Kidney (tissue), 14 donors: ENCODE measurements around the gene BCAS4. TPM values are rescaled to one million over a fixed set of nuclear protein-coding genes. Genes with fewer than 3 reads are reported as not detected.

ENCODE experiments used
- DNase-seq, 5 donors: peaks; one replicate each; pipeline ENCODE4 v3.0.0-alpha.2; 2013 to 2020
- FAIRE-seq: peaks from 2 replicates; lab custom pipeline; 2012; peaks lifted over from hg19 to GRCh38; lab: Jason Lieb, UNC
- H3K27ac ChIP-seq, 2 donors: one replicate each; pipeline ENCODE4 v1.7.0; 2013; ENCODE audit warnings: low read depth in 2 of 2, low read length in 2 of 2, inconsistent platforms in 1 of 2
- H3K27me3 ChIP-seq: one replicate; pipeline ENCODE4 v1.7.1; 2013; ENCODE audit warnings: low read length, inconsistent platforms; ENCODE audit not compliant: control insufficient read depth, insufficient read depth
- H3K36me3 ChIP-seq, 3 donors: one replicate each; pipeline versions ENCODE4 v1.7.0 to v1.7.1; 2013; ENCODE audit warnings: low read length in 3 of 3, control low read depth in 1 of 3, inconsistent platforms in 1 of 3; ENCODE audit not compliant: insufficient read depth in 3 of 3, control insufficient read depth in 2 of 3
- H3K4me1 ChIP-seq, 3 donors: one replicate each; pipeline versions ENCODE4 v1.7.0 to v1.7.1; 2013; ENCODE audit warnings: low read length in 3 of 3, inconsistent platforms in 1 of 3, low read depth in 1 of 3; ENCODE audit not compliant: control insufficient read depth in 2 of 3, insufficient read depth in 2 of 3
- H3K4me3 ChIP-seq, 3 donors: one replicate each; pipeline versions ENCODE4 v1.7.0 to v1.8.1; 2013; ENCODE audit warnings: low read length in 3 of 3, control low read depth in 1 of 3, inconsistent platforms in 1 of 3
- H3K9ac ChIP-seq, 3 donors: one replicate each; pipeline versions ENCODE4 v1.7.0 to v1.7.1; 2013; ENCODE audit warnings: low read length in 3 of 3, control low read depth in 1 of 3, inconsistent platforms in 1 of 3
- H3K9me3 ChIP-seq, 3 donors: one replicate each; pipeline versions ENCODE4 v1.7.0 to v1.7.1; 2013; ENCODE audit warnings: low read length in 3 of 3, control low read depth in 1 of 3, inconsistent platforms in 1 of 3; ENCODE audit not compliant: control insufficient read depth in 2 of 3, insufficient read depth in 1 of 3
- intact Hi-C: fragments of 100-400 bp; cut with DNase I; formaldehyde crosslinking; loops from one replicate; pipeline ENCODE4 v1.11.1; 2022
- polyA plus RNA-seq: library from polyadenylated mRNA; stranded (reverse); fragments of 350-450 nt; fragmentation: Illumina TruSeq; extraction: RNeasy Lipid Tissue Mini Kit (QIAGEN cat#74804); gene quantifications from one replicate; pipeline ENCODE4 v1.2.3, GENCODE V29; 2014; ENCODE audit warnings: low read depth, low replicate concordance; ENCODE audit not compliant: insufficient read depth
- total RNA-seq: library from RNA; stranded (reverse); fragmentation: NEBNext Ultra II Directional; extraction: Animal tissue kit (Norgen Biotek cat#: 25700); gene quantifications from one replicate; pipeline ENCODE4 v1.2.1, GENCODE V29; 2021
- TF ChIP-seq, protein P1 (sequence below): IDR thresholded peaks from 3 replicates; pipeline ENCODE4 v1.5.1; 2012; ENCODE audit warnings: mild to moderate bottlenecking, moderate library complexity, borderline replicate concordance; ENCODE audit not compliant: insufficient read depth; ENCODE audit errors: extremely low read depth
- donor health status: control.
- donor health status: control.
- donor health status: control.
- donor health status: control.
- donor health status: control.
- donor health status: DM: yes; HTN: yes; CAD: no.
- donor health status: Normal renal cell carcinoma (clear cell type).

BCAS4 gene
- total and polyA plus RNA-seq, 2 donors from 2014 or later = 10.6 to 17.1 TPM

DNA sequence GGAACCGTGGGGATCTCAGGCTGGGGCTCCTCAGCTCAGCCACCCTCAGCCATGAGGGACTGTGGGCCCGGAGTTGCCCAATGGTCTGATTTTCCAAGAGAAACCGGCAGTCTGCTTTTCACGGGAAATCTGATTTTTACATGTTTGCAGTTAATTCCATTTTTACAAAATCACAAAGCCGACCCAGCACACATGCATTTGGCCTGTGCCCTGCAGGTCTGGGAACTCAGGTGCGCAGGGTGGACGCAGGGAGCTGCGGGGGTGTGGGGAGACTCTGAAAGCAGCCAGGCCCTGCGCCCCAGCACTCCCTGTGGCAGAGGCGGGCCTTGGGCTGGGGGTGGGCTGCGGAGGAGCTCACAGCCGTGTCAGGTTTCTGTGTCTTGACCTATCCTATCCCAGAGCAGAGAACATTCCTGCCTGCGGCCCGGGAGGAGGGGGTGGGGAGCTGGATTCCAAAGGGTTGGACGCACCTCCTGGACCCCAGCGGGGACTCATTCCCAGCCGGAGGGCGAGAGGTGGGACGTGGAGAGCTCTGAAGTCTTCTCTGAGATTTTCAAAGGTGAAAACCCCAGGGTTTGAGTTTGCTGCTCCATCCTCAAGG lies 75.8 kb downstream of the BCAS4 start:
- FAIRE-seq (no peak), DNase-seq (peak in 4 of 5 donors; percentile 91 to 95 (median 92))
- H3K9ac ChIP-seq = no peak overlapping the region

DNA sequence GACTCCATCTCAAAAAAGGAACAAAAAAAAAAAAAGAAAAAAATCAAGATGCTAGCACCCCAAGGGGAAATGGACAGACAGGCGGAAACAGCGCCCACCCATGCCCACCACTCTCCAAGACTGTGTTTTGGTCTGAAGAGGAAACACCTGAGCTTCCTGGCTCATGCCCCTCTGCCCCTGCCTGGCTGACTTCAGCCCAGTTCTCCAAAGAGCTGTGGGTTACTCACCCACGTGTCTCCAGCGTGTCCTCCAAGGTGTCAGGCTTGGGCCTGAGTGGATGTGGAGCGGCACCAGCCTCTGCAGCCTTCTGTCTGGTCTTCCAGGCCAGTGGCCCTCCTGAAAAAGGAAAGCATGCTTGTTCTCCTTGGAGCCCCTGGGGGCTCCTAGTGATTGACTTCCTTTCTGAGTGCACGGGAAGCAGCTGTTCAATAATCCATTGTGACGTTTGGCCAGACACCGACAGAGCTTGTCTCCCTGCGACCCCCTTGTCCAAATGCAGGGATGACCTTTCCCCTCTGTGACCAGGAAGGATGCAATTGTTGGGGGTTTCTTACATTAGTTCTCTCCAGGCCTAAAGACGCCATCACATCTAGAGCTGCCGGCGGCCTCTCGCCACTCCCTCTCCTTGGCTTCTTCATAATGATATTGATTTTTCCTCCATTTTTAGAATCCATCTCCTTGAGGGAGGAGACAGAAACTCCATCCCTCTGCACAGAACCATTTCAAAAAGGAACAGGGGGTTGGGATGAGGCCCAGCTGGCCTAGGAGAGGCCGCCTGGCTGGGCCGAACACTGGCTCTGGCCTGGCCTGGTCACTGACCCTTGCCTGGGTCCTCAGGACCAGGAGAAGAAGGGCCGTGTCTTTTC lies 77.9 kb downstream of the BCAS4 start:
- Histone ChIP-seq H3K4me3 (no peak overlapping the region), H3K36me3 (no peaks in the 10 kb centered on the region), H3K27me3 (no peaks in the 10 kb centered on the region), H3K9ac (no peak overlapping the region), H3K27ac (no peak overlapping the region), H3K9me3 (no peaks in the 10 kb centered on the region), H3K4me1 (no peaks in the 10 kb centered on the region)
- TF ChIP-seq, protein P1, sequence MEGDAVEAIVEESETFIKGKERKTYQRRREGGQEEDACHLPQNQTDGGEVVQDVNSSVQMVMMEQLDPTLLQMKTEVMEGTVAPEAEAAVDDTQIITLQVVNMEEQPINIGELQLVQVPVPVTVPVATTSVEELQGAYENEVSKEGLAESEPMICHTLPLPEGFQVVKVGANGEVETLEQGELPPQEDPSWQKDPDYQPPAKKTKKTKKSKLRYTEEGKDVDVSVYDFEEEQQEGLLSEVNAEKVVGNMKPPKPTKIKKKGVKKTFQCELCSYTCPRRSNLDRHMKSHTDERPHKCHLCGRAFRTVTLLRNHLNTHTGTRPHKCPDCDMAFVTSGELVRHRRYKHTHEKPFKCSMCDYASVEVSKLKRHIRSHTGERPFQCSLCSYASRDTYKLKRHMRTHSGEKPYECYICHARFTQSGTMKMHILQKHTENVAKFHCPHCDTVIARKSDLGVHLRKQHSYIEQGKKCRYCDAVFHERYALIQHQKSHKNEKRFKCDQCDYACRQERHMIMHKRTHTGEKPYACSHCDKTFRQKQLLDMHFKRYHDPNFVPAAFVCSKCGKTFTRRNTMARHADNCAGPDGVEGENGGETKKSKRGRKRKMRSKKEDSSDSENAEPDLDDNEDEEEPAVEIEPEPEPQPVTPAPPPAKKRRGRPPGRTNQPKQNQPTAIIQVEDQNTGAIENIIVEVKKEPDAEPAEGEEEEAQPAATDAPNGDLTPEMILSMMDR = no peak
- FAIRE-seq = no peak
- no peak for DNase-seq
- intact Hi-C loops = no loop called here

More for the DNA sequence above, 75.8 kb downstream of the BCAS4 start:
- H3K36me3 ChIP-seq = no peaks in the 10 kb centered on the region
- intact Hi-C loops = no loop called here
- no peaks in the 10 kb centered on the region for H3K9me3 ChIP-seq
- H3K27me3 ChIP-seq = no peaks in the 10 kb centered on the region
- H3K4me1 ChIP-seq = no peaks in the 10 kb centered on the region
- H3K27ac ChIP-seq = no peak overlapping the region
- TF ChIP-seq, protein P1 = no peak
- no peak overlapping the region for H3K4me3 ChIP-seq

DNA sequence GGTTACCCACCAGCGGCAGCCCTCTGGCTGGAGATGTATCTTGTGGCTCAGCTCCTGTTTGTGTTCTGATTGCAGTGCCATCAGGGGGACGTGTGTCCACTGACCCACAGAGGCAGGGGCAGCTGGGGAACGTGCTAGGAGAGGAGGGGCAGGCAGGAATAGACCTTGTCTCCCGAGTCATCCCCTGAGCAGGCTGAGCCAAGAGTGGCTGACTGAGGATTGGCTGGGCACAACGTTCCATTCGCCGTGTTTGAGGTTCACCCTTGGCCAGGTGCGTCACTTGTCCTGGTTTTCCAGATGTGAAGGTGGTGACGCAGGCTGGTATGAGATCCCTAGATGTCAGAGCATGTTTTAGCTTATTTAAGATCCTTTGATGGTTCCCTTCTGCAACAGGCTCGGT lies 78.7 kb downstream of the BCAS4 start:
- Histone ChIP-seq H3K4me1 (no peaks in the 10 kb centered on the region), H3K4me3 (no peak overlapping the region), H3K9ac (no peak overlapping the region), H3K27ac (no peak overlapping the region), H3K36me3 (no peaks in the 10 kb centered on the region), H3K27me3 (no peaks in the 10 kb centered on the region), H3K9me3 (no peaks in the 10 kb centered on the region)
- TF ChIP-seq, protein P1 = no peak
- intact Hi-C loops = no loop called here
- peak in 1 of 5 donors; percentile 20 for DNase-seq
- no peak for FAIRE-seq
